SK-N-MC (cell line): Measurements from ENCODE around the gene SNCA.

Experiments used
- DNase-seq: peaks from one replicate; pipeline ENCODE4 v3.0.0-alpha.2; 2011; ENCODE audit warnings: low read depth, low spot score
- H3K27ac ChIP-seq: fragments of 200-600 bp; sonication (generic); 2 replicates; pipeline ENCODE4 v1.5.1; 2016; ENCODE audit warnings: mixed run types
- H3K36me3 ChIP-seq: fragments of 200-600 bp; sonication (generic); 2 replicates; pipeline ENCODE4 v1.6.1; 2017; ENCODE audit warnings: antibody characterized with exemption, low read length, mixed read lengths; ENCODE audit not compliant: insufficient read depth
- H3K4me3 ChIP-seq: fragments of 200-600 bp; sonication (generic); 2 replicates; pipeline ENCODE4 v1.5.1; 2016
- H3K9ac ChIP-seq: fragments of 200-600 bp; sonication (generic); 2 replicates; pipeline ENCODE4 v1.8.0; 2017; ENCODE audit warnings: mixed run types, mixed read lengths; ENCODE audit not compliant: insufficient read length
- H3K9me3 ChIP-seq: fragments of 200-600 bp; sonication (generic); 2 replicates; pipeline ENCODE4 v1.6.1; 2017; ENCODE audit warnings: low read depth, mild to moderate bottlenecking, antibody characterized with exemption, low read length, moderate library complexity, mixed read lengths
- EZH2 ChIP-seq: fragments of 200-600 bp; sonication (generic); IDR thresholded peaks from one replicate; pipeline ENCODE4 v1.6.1; 2017; ENCODE audit warnings: antibody characterized with exemption
- FOXP2 ChIP-seq: optimal IDR thresholded peaks from 2 replicates; pipeline ENCODE3; 2011; ENCODE audit warnings: mild to moderate bottlenecking, moderate library complexity; ENCODE audit not compliant: insufficient read depth; ENCODE audit errors: extremely low read length, control extremely low read depth
- POLR2AphosphoS5 ChIP-seq: IDR thresholded peaks from 2 replicates; pipeline ENCODE4 v1.6.1; 2012; ENCODE audit warnings: mild to moderate bottlenecking, low read depth, low read length, borderline replicate concordance

The SNCA gene

DNA sequence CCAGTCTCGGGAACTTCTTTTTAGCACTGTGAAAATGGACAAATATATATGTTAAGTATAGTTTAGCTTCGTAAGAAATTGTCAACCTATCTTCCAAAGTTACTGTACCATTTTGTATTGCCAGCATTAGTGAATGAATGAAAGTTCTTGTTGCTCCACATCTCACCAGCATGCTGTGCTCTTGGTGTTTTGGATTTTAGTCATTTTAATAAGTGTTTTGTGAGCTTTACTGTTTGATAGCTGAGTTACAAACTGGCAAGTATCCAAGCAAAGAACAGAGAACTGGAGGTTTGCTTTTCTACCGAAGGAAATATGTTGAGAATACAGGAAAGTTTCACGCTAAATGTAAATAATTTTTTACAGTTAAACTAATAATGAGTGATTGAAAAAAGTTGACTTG, 33.0 kb downstream of the SNCA start:
- no peak for TF ChIP-seq FOXP2
- no peak for TF ChIP-seq EZH2
- TF ChIP-seq POLR2AphosphoS5 = no peak

GRCh38 chr4:89803036-89803435, 33.9 kb downstream of the SNCA start:
- Histone ChIP-seq H3K36me3 (no peaks in the 10 kb centered on the region), H3K4me3 (no peak overlapping the region), H3K9ac (no peak overlapping the region), H3K27ac (no peak overlapping the region), H3K9me3 (no peaks in the 10 kb centered on the region)
- no peak for DNase-seq
- no peak for TF ChIP-seq POLR2AphosphoS5

More for the DNA sequence above, 33.0 kb downstream of the SNCA start:
- Histone ChIP-seq H3K9ac (no peak overlapping the region), H3K36me3 (no peaks in the 10 kb centered on the region), H3K9me3 (no peaks in the 10 kb centered on the region), H3K27ac (no peak overlapping the region), H3K4me3 (no peak overlapping the region)
- DNase-seq = no peak

- no peak for DNase-seq
- Histone ChIP-seq H3K36me3 (no peaks in the 10 kb centered on the region), H3K4me3 (no peak overlapping the region), H3K27ac (no peak overlapping the region), H3K9ac (no peak overlapping the region), H3K9me3 (no peaks in the 10 kb centered on the region)
- TF ChIP-seq EZH2 (no peak), FOXP2 (no peak), POLR2AphosphoS5 (no peak)
Observed at GRCh38 chr4:89800527-89801103, 36.3 kb downstream of the SNCA start.

GRCh38 chr4:89800012-89800516, 36.9 kb downstream of the SNCA start:
- Histone ChIP-seq H3K9ac (no peak overlapping the region), H3K27ac (no peak overlapping the region), H3K36me3 (no peaks in the 10 kb centered on the region), H3K4me3 (no peak overlapping the region), H3K9me3 (no peaks in the 10 kb centered on the region)
- TF ChIP-seq EZH2 (no peak), FOXP2 (no peak), POLR2AphosphoS5 (no peak)
- no peak for DNase-seq

DNA sequence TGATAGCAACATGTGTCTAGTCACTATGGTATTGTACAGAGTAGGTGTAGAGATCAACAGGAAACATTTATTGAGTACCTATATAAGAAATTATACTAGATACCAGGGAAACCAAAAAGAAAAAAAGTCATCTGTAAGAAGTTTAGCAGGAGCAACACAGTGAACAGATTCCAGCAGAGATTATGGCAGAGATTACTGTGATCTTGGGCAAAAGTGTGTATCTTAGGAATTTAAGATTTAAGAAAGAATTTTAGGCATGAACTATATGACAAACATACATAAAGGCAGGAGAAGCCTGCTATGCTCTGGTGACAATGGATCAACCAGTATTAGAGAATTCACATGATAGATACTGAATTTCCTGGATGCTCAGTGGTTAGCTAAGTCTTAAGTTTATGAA, 37.9 kb downstream of the SNCA start:
- TF ChIP-seq FOXP2 (no peak), POLR2AphosphoS5 (no peak), EZH2 (no peak)
- Histone ChIP-seq H3K36me3 (no peaks in the 10 kb centered on the region), H3K4me3 (no peak overlapping the region), H3K9me3 (no peaks in the 10 kb centered on the region), H3K27ac (no peak overlapping the region), H3K9ac (no peak overlapping the region)
- DNase-seq = no peak

- no peak for TF ChIP-seq EZH2
- TF ChIP-seq POLR2AphosphoS5 = no peak
- no peak for TF ChIP-seq FOXP2
- DNase-seq = no peak
- no peak overlapping the region for H3K27ac ChIP-seq
Observed at GRCh38 chr4:89797117-89797516, 39.8 kb downstream of the SNCA start.

DNA sequence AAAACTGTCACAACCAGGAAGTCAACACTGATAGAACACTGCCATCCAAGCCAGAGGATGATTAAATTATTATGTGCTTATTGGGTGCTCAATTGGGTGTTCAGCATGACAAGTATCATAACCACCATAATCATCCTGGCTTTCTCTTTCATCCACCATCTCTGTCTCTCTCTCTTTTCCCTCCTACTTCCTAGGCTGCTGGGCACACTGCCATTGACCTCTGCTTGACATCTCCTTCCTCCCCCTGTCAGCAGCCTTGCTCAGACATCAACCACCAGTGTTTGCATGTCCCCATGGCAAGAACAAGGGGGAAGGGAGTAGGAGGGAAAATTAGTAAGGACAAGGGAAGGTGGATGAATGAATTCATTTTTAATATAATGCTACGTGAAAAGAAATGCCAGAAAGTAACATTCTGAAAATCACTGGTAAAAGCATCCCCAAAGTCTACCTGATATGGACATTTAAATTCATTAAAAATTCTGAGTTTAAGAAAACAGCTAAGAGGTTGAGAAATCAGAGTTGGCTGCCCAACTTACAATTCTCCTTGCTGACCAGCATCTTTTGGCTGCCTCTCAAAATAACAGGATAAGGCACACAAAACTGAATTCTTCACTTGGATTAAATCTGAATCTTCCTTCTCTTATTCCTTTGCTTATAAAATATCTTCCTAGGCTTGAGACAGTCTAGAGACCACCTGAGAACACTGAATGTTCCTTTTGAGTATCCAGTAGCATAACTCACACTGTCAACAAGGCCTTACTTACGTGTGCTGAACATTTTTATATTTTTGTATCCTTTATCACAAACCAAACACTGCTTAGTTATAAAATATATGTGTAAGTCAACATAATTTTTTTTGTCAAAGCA, 48.5 kb downstream of the SNCA start:
- no peak for TF ChIP-seq POLR2AphosphoS5
- TF ChIP-seq FOXP2 = no peak
- TF ChIP-seq EZH2 = no peak
- Histone ChIP-seq H3K9me3 (no peaks in the 10 kb centered on the region), H3K9ac (no peak overlapping the region), H3K36me3 (no peaks in the 10 kb centered on the region), H3K4me3 (no peak overlapping the region), H3K27ac (no peak overlapping the region)
- DNase-seq = no peak

More at GRCh38 chr4:89797117-89797516, 39.8 kb downstream of the SNCA start:
- Histone ChIP-seq H3K4me3 (no peak overlapping the region), H3K9ac (no peak overlapping the region), H3K36me3 (no peaks in the 10 kb centered on the region), H3K9me3 (no peaks in the 10 kb centered on the region)

DNA sequence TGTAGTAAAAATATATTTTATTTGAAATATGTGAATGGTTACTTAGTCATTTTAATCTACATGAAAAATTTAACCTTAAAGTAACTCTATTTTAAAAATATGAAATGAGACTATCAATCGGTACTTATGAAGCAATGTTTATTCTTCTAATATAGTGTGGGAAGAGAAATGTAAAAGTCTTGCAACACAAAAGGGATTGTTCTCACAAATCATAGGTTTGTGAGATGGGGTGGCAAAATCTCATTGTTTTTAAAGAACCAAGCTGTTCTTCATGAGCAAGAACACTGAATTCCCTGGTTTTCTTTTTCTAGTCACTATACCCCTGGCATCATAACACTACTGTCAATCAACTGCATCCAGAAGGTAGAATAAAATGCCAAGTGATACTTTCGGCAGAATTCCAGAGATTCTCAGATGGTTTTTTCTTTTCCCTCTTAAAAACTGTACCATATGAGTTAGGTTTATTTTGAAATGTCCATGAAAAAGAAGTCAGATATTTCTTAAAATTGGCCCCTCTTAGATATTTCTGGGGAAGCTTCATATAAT, 52.2 kb downstream of the SNCA start:
- Histone ChIP-seq H3K9me3 (no peaks in the 10 kb centered on the region), H3K27ac (no peak overlapping the region; the same call in 1 of the 2 replicates), H3K9ac (no peak overlapping the region), H3K4me3 (no peak overlapping the region), H3K36me3 (no peaks in the 10 kb centered on the region)
- DNase-seq = no peak
- TF ChIP-seq FOXP2 (no peak), POLR2AphosphoS5 (no peak), EZH2 (no peak)
